NCI-H2029 (cell line): ENCODE measurements around the gene HYPK.

Source experiments
- DNase-seq: peaks from one replicate; lab custom pipeline; 2025; lab: John Stamatoyannopoulos, UW

Gene HYPK

DNA sequence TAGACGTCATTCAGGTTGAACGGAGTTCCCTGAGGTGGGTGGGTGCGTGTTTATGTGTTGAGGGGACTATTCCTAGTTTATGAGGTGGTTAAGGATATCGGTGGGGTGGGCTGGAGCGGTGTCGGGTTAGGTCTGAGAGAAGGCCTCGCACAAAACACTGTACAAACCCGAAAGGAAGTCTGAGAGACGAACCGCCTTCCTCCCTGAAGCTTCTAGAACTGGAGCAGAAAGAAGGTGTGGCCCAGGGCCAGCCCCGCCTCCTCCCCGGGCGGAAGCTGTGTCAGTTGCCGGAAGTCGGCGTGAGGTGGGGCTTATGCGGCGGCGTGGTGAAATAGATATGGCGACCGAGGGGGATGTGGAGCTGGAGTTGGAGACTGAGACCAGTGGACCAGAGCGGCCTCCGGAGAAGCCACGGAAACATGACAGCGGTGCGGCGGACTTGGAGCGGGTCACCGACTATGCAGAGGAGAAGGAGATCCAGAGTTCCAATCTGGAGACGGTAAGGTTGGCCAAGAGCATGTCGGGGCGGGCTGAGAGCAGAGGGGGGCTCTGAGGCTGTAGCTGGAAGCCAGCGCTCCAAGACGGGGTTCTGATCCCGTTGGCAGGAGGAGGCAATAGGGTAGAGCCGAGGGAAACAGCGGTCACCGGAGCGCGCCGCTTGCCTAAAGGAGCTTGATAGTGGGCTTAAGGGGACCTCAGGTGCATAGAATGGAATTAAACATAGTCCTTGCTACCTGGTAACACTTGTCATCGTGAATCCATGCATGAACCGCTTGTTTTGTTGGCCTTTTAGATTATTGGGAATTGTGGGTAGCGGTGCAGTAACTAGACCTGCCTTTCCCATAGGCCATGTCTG, at the start of gene HYPK:
TSS of gene HYPK (plus strand) at position 314 of the 856 bp plus-strand sequence. CDS start at position 338, 24 bp downstream.
- DNase-seq = peak; percentile 54

GRCh38 chr15:43751885-43752284, 48.5 kb upstream of the HYPK start:
- no peak for DNase-seq

- no peak for DNase-seq
Measured at GRCh38 chr15:43762824-43763223, 37.6 kb upstream of the HYPK start.

DNA sequence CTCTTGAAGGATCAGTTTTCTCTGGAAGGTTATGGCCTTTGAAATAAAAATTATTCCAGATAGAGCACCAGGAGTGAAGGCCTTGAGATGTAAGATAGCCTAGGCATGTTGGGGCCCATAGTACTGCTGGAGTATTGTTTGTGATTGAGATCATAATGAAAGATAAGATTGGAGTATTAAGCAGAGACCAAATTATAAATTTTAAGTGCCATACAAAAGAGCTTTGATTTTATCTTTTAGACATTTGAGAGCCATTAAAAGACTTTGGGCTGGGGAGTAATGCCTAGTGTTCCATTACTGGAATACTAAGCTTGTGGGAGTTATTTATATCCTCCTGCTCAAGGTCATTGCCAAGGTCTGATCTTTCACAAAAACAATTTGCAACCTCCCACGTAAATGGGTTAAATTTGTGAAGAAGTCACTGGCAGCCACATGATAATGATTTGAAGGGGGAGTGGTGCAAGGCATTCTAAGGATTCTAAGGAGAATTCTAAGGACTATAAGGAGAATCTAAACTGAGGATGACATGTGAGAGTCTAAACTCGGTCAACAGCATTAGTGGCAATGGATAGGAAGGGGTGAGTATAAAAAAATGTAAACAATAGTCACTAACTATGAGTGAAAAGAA, 36.5 kb upstream of the HYPK start:
- DNase-seq = no peak

- DNase-seq = no peak
Measured at GRCh38 chr15:43769584-43770228, 30.7 kb upstream of the HYPK start.

DNA sequence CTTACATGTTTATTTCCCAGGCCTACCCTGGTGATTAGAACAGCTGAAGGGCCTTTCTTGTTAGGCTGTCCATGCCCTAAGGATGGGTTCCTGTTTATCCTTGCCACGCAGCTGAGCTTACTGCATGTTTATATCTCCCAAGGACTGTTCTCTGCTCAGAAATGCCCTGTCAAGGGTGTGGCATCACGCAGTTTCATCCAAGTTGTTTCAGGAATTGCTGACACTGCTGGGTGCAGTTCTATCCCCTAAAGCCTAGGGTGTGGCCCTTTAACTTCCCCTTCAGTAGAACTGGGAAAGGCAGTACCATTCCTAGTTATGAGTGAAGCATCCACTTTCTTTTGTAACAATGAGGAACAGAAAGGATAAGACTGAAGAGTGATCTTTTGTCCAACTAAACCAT, 28.6 kb upstream of the HYPK start:
- DNase-seq = no peak

GRCh38 chr15:43772624-43773023, 27.8 kb upstream of the HYPK start:
- no peak for DNase-seq

GRCh38 chr15:43774062-43774461, 26.3 kb upstream of the HYPK start:
- no peak for DNase-seq

- peak; percentile 59 for DNase-seq
Measured at GRCh38 chr15:43775411-43775965, 24.9 kb upstream of the HYPK start.

DNA sequence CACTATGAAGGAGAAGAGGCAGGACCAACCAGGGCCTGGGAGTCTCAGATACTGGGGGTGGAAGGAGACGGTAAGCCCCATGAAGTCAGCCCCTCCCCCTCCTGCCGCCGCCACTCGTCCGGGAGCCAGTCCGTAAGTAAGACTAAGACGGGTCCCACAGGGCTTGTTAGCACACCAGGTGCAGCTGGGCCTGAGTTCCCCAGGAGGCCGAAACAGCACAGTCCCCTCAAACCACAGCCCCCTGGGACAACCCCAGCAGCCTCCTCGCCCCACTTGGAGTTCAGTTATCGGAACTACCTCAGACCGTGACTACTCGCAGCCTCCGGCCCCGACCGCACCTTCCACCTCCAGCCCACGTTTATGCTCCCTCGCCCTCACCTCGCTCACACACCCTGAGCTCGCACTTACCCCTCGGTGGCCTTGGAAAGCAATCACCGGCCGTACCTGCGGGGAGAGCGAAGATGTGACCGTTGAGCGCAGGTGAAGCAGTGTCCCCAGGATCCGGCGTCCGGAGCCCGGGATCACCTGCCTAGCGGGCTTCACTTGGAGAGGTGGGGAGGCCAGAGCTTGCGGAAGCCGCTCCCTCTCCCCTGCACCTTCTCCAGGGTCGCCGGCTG, 24.2 kb upstream of the HYPK start:
- DNase-seq = no peak

DNA sequence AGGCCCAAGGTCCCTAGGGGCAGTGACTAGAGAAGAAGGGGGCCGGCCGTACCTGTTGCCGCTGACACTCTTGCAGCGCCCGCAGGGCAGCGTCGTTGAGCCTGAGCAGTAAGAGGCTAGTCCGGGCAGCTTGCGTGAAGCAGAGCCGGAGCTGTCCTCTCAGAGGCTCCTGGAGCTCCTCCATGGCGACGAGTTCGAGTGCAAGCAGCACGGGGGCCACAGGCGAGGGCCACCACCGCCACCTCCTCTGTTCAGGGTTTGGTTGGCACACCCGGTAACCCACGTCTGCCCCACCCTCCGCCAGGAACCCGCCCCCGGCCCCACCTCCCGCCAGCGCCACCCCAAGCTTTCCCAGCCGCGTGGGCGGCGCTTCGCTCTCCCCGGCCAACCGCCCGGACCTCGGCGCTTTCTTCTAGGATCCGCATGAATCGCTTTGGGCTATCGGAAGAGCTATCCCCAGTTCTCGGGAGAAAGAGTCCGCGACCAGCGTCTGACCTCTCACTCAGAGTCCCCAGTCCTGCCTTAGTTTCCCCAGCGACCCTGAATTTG, 23.6 kb upstream of the HYPK start, which contains the start of gene ELL3:
TSS of gene ELL3 (minus strand) at position 249 of the 549 bp plus-strand sequence. CDS start at position 184, 65 bp downstream.
- DNase-seq = peak; percentile 27

GRCh38 chr15:43777267-43777914, 23.0 kb upstream of the HYPK start:
- DNase-seq = peak; percentile 61

GRCh38 chr15:43779016-43779415, 21.4 kb upstream of the HYPK start:
- DNase-seq = no peak

DNA sequence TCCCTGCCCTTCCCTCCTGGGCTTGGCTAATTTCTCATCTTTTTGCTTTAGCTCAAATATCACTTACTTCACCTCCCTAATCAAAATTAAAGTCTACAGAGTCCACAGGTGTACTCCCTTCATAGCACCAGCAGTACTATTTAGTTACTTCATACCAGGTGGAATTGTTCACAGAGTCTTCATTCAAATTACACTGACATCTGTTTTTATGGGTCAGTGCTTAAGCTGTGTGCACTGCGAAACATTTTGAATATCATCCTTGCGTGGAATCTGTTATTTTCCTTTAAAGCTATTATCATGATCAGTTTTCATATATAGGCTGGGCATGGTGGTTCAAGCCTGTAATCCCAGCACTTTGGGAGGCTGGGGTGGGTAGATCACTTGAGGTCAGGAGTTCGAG, 11.0 kb upstream of the HYPK start:
- DNase-seq = no peak

DNA sequence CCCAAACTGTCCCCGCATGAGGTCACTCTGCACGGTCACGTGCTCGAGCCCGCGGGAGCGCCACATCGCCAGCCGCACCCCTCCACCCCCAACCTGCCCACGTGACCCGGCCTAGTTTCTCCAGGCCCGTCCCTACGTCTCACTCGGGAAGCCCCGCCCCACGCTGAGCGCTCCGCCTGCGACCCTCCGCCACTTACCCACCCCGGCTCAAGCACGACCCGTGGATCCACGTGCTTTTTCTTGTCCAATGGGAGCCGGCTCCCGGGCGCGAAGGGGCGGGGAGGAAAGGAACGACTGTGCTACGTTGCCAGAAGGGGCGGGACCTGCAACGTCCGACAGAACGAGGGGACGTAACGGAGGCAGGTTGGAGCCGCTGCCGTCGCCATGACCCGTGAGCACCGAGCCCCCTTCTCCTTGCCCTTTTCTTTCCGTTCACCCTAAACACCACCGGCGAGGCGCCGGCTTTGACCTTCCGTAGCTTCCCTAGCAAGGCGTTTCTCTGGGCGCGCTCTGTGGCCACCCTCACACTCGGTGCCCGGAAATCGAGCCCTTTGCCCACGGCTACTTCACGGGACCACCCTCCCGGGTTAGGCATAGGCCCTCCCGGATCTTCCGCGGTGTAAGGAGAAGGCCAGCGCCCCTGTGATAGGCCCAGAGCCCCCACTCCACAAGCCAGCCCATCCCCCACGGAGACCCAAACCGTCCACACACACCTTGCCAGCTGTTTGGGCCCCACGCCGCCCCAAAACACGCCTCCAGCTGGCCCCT, 8.2 kb upstream of the HYPK start, which contains the start of gene SERF2:
TSS of gene SERF2 (plus strand) at position 328 of the 768 bp plus-strand sequence. CDS start at position 385, 57 bp downstream.
- DNase-seq = peak; percentile 91

DNA sequence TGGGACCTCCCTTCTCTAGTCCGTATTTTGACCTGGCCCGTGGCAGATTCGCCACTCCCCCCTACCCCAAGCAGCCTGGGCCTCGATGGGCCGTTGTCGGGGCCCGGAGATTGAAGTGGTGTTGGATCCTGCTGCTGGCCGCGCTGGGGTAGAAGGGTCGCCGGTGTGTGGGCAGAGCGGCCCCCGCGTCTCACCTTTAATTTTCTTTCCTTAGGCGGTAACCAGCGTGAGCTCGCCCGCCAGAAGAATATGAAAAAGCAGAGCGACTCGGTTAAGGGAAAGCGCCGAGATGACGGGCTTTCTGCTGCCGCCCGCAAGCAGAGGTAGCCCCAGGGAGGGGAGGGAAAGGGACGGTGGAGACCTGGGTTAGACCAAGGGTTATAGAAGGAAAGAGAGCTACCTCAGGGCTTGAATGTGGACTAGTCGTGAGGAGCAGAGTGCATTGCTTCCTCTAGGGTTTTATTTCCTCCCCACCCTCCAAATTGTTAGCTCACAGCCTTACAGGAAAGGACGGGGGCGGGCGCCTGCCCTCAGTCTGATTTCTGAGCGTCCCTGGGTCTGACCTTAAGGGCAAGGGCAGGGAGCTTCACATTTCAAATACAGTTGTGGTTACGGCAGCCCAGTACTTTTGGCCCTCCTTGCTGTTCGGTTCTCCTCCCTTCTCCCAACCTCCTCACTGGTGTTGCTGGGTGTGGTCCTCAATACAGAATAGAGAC, 7.5 kb upstream of the HYPK start:
- no peak for DNase-seq

GRCh38 chr15:43793647-43794046, 6.8 kb upstream of the HYPK start:
- no peak for DNase-seq

GRCh38 chr15:43794269-43795037, 5.9 kb upstream of the HYPK start:
- DNase-seq = no peak

DNA sequence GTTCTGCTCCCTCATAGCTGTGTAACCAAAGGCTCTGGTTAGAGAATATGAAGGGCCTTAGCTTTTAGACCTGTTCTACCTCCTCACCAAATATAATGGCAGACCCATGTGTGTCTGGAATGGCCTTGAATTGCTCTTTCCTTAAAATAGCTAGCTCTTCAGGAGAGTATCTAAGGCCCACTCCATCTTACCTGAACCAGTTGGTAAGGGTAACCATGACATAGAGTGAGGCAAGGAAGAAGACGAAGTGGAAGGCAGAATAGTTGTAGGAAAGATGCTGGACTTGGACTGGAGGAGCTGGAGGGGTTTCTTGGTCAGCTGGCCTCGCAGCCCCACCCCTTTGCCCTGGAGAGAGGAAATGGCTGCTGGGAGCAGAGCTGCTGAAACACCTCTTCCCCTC, 5.2 kb upstream of the HYPK start:
- DNase-seq = no peak
